CD4-positive, alpha-beta T cell treated with Interleukin-17A for 4 hours (primary cell): ENCODE data around the gene RPTOR.
"Not testable (repeated sequence)": the region's sequence is repeated elsewhere in the genome, so short reads cannot be mapped to it uniquely, and the experiment has no call there.

Experiments used
- DNase-seq: peaks from one replicate; pipeline ENCODE4 v3.0.0-alpha.2; 2020; ENCODE audit warnings: mixed read lengths

Gene RPTOR

DNA sequence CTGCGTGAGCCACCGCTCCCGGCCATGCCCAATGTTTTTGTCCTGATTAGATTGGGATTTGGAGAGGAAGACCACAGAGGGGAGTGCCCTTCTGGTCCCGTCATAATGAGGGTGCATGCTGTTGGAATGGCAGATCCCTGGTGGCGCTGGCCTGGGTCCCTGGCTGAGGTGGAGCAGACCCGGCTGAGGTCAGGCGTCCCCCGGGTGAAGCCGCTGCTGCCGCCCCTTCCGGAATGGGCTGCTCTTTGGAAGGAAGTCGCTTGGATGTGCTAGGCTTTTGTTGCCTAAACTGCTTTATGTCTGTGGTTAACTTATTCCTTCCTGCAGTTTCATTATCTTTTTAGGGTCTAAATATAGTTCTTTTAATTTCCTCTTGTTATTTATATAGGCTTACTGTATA is 326.7 kb downstream of the RPTOR start:
- peak; percentile 47 for DNase-seq

DNA sequence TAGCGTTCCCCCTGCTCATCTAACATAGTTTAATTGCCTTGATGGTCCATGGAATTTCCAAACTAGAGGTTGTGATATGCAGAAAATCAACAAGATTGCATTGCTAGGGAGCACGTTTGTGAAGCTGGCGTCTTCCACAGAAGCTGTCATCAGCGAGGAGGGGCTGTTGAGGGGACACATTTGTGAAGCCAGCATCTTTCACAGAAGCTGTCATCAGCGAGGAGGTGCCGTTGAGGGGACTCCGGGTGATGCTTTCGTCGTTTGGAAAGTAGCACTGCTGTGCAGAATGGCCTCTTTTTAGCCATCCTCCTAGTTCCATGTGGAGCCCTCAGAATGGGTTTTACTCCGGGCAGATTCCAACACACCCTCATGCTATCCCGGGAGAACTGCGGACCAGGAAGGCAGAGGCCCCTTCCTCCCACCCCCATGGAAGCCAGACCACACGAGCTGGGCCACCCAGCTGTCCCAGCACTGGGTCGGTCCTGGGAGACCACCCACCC is 327.4 kb downstream of the RPTOR start:
- no peak for DNase-seq

DNA sequence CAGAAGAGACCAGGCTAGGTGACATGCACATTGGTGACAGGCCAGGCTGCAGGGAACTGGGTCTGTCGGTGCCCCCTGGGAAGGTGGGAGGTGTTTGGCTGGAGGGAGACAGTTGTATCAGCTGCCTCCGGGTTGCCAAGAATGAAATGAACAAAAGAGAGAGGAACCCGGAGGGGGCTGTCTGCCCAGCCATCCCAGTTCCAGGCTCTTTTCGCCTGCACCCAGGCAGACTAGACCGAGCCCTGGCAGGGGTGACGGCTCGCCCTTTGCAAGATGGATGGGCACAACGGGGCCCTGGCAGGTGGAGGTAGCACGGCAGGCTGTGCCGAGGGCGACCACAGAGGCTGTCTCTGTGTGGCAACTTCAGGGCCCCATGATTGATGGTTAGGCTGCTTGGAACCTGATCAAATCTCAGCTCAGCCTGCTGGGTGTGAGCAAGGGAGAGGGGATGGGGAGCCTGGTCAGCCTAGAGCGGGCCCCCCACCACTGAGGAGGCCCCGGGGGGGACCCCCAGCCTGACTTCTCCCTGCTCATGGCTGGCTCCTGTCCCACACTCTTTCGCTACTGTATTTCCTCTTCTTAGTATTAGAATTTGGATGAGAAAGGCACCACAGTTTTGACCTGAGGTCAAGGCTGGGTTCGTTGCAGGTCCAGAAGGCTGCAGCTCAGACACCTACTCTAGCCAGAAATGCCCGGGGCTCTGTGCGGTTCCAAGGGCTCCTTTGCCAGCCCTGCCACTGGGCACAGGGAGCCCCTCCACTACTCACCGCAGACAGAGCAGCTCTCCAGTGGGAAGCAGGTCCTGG is 328.1 kb downstream of the RPTOR start:
- no peak for DNase-seq

DNA sequence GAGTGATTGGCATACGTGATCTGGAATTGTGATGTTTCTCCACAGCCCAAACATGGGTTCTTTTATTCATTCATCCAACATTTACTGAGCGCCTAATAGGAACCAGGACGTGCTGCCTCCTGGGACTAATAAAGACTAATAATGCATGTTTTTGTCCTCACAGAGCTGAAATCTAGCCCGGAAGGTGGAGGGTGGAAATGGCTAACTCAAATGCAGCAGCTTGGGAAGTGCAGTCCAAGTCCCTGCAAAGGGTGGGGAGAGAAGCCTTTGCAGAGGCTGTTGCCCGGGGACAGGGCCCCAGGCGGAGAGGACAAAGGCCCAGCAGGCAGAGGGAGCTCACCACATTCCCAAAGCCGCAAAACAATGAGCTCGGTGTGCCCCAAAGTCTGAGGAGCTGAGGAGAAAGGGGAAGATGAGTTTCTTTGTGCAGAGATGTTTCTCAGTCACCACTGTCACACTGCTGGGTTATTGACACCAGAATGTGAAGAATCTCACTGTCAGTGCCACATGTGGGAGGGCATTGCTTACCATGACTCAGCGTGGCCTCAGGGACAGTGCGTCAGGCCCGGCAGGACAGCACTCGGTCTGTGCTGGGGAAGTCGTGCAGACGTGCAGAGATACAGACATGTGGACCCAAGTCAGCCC is 328.8 kb downstream of the RPTOR start:
- DNase-seq: no peak

DNA sequence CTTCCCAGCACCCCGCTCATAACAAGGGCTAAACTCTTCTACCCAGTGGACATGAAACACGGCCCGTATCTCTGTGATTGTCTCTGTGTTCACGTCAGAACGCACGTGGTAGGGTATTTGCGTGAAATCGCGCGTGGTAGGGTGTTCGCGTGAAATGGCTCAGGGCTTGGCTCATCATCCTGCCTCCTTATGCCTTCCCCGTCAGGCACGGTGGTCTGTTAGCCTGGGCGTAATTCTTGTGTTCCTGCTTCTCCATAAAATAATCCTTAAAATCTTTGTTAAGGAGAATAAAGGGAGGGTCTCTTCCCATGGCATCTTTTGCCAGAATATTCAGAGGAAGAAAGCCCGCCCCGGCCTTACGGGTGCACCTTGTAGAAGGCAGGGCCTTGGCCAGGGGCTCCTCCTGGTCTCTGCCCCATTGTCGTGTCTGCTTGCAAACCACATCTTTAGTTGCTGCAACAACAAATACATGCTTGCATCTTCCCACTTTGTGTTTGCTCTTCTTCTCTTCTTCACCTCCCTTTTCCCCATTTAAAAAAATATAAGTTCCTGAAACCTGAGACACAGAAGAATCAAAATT is 330.3 kb downstream of the RPTOR start:
- no peak for DNase-seq

DNA sequence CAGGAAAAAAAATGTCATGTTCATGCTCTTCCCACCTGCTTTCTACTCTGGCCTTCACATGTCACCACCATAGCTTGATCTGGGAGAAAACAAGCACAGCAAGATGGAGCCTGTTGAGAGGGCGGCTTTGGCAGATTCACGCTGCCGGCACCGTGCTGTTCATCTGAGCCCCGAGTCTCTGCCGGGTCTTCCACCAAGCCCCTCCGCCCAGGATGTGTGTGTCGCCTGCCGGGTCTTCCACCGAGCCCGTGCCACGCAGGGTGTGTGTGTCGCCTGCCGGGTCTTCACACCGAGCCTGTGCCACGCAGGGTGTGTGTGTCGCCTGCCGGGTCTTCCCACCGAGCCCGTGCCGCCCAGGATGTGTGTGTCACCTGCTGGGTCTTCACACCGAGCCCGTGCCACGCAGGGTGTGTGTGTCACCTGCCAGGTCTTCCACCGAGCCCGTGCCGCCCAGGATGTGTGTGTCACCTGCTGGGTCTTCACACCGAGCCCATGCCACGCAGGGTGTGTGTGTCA is 330.9 kb downstream of the RPTOR start:
- DNase-seq: not testable (repeated sequence)

DNA sequence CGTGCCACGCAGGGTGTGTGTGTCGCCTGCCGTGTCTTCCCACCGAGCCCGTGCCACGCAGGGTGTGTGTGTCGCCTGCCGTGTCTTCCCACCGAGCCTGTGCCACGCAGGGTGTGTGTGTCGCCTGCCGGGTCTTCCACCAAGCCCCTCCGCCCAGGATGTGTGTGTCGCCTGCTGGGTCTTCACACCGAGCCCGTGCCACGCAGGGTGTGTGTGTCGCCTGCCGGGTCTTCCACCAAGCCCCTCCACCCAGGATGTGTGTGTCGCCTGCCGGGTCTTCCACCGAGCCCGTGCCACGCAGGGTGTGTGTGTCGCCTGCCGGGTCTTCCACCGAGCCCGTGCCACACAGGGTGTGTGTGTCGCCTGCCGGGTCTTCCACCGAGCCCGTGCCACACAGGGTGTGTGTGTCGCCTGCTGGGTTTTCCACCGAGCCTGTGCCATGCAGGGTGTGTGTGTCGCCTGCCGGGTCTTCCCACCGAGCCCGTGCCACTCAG is 331.9 kb downstream of the RPTOR start:
- DNase-seq: not testable (repeated sequence)

DNA sequence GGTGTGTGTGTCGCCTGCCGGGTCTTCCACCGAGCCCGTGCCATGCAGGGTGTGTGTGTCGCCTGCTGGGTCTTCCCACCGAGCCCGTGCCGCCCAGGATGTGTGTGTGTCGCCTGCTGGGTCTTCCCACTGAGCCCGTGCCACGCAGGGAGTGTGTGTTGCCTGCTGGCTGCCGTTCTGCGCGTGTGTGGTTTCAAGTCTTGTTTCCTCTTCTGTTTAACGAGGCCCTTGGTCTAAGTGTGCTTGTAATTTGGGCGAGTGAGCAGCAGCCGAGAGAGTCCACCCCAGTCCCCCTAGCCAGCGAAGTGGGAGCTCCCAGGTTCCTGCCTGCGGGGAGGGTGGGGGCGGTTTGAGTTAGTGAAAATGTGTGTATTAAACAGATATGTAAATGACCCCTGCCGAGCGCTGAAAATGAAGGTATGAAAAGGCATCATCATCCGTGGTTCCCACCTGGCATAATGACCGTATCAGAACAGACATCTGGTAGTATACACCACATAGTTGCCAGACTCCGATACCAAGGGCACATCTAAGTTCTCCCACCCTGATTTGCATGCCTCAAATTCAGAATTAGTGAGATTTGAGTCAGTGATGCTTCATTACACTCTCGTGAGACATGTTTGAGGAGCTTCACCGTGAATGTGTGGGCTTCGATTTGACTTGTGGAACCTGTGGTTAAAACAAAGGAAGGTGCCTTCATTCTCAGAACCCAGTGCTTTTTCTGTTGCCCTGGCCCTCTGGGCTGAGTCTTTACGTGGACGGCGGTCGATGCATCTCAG is 332.5 kb downstream of the RPTOR start:
- peak; percentile 64 for DNase-seq

DNA sequence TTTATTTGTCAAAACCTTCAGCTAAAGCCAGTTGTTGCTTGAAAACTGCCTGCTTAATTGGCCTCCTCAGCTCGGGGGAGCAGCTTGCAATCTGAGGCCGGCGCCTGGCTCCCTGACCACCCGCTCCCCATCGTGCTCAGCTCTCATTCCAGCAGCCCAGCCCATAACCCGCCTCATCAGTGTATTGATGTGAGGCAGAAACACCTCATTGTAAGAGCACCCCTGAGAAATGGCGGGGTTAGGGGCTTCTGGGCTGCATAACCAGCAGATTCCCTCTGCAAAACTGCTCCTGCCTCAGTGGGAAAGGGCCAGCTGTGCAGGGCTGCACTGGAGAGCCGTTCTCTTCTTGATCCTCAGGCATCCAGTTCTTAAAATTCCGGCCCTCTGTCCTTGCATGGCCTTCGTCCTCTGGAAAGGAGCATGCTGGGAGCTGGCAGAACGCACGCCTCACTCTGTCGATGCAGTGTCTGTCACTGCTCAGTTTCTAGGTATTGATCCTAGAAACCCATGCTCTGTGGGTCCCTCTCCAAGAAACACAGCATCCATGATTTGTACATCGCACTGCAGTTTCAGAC is 333.2 kb downstream of the RPTOR start:
- no peak for DNase-seq

DNA sequence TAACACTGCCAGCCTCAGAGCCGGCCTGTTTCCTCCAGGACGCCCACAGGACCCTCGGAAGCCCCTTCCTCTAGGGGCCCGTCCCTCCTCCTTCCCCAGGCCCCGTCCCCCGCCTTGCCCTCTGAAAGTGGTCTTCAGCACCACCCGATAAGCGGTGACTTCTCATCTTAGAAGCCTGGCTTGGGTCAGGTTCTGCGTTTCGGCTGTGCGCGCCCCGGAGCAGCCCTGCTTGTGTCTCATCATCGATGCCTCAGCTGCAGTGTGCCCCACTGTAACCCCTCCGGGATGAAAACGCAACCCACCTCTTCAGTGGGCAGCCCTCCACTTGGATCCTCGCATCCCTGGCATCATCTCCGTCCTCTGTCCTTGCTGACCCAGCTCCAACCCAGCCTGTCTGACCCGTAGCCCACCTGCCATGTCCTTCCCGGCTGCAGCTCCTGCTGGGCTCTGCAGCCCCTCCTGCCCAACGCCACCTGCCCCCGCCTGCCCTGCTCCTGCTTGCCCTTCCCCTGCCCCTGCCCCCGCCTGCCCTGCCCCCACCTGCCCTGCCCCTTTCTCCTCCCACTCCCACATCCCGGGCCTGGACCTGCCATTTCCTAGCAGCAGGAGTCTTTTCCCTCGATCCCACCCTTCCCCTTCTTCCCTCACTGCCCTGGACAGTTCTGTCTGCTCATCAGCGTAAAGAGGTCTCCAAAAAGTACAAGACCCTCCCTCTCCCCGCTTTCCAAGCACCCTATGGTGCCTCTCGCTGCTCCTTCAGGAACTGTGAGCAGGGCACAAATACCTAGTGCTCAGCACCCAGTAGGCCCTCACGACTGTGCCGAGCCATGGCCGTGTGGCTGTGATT is 334.5 kb downstream of the RPTOR start:
- DNase-seq: no peak

DNA sequence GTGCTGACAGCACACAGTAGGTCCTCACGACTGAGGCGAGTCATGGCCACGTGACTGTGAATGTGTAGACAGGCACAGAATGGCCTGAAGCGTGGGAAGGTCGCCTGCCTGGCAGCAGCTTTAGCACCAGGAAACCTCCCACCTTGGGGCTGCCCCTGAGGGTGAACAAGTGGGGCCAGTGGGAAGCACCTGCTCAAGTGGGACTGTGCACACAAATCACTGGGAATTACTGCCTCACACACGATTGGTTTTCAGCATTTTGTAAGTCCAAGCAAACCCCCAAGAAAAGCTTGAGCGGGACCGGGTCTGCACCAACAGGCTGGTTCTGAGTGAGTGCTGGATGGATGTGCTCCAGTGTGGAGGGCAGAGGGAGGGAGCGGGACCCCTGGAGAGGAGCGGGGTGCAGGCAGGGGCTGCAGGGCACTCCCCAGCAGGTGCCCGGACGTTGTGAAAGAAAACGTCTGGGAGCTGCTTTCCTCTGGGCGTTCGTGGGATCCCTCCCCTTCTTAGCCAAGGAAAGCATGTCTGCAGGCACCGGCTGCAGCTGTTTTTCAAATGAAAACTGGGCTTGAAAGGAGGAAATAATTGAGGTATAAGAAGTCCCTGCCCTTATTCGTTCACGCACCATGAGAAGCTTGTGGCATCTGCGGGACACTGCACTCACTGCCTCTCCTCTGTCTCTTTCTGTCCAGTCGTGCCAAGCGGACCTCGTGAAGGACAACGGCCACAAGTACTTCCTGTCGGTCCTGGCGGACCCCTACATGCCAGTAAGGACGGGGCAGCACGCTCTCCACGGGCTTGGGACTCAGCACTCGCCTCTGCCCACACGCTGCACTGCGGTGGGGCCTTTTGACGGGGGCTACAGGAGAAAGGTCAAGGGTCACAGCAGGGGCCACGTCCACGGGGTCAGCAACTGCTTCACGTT is 335.3 kb downstream of the RPTOR start:
- no peak for DNase-seq

DNA sequence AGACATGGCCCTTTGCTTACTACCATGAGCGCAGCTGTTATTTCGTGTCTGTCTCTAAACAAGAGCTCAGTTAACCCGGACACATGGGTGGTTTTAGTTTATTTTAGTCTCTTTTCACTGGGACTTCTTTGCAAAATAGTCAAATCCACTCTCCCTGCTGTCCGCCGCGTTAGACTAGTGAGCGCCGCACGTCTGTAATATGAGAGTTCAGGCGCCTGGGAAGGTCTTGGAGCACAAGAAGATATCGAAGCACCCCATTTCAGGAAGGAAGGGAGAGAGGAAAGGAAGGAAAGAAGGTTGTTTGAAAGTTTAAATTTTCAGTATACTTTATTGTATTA is 336.0 kb downstream of the RPTOR start:
- DNase-seq: no peak

DNA sequence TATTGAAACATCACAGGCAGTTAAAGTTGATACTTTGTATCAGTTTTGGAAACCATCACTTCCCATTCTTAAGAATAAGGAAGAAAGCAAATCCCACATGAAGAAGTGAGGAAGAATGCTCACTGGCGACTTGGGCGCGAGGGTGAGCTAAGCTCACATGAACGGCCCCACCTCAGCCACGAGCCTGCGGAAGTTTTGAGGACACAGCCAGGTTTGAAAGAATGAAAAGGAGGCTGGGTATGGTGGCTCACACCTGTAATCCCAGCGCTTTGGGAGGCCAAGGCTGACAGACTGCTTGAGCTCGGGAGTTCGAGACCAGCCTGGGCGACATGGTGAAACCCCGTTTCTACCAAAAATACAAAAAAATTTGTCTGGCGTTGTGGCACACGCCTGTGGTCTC is 336.7 kb downstream of the RPTOR start:
- DNase-seq: no peak

DNA sequence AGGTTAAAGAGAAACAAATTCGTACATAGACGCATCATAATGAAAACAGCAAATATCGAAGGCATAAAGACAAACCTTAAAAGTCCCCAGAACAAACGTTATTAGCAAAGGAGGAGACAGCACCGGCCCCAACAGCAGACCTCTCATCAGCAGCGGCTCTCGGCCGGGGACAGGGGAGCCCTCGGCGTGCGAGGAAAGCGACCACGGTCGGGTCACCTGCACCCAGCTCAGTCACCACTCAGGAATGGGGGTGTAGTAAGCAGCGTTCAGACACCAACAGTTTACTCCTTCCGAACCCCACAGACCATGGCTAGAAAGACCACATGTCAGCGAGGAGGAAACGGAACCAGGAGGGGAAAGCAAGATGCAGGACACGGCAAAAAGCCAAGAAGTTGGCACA is 337.7 kb downstream of the RPTOR start:
- no peak for DNase-seq

DNA sequence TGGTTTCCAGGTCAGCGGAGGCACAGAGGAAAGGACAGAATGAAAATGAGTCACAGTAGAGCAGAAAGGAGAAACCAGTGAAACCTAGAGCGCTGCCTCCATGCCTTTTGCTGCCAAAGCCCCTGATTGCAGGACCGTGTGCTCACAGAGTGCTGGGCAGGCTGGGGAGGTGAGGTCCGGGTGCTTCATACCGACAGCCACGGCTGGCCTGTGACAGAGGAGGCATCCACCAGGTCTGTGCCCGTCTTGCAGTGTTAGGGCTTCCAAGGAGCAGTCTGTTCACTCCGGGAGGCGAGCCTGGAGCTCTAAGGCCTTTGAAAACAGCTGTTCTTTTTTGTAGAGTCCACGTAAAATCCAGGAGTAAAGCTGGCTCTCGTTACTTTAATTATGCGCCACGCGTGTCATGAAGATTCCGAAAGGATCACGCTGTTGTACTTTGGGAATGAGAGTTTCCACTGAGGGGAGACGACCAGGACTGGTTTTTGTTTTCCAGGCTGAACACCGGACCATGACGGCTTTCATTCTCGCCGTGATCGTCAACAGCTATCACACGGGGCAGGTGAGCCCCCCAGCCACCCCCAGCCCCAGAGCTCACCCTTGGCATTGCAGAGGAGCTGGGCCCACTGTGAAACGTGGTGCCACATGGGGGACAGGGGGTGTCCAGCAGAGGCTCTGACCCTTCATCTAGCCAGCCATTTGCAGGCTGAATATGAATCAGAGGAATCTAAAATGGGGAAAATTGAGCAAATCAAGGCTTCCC is 338.5 kb downstream of the RPTOR start:
- DNase-seq: no peak

DNA sequence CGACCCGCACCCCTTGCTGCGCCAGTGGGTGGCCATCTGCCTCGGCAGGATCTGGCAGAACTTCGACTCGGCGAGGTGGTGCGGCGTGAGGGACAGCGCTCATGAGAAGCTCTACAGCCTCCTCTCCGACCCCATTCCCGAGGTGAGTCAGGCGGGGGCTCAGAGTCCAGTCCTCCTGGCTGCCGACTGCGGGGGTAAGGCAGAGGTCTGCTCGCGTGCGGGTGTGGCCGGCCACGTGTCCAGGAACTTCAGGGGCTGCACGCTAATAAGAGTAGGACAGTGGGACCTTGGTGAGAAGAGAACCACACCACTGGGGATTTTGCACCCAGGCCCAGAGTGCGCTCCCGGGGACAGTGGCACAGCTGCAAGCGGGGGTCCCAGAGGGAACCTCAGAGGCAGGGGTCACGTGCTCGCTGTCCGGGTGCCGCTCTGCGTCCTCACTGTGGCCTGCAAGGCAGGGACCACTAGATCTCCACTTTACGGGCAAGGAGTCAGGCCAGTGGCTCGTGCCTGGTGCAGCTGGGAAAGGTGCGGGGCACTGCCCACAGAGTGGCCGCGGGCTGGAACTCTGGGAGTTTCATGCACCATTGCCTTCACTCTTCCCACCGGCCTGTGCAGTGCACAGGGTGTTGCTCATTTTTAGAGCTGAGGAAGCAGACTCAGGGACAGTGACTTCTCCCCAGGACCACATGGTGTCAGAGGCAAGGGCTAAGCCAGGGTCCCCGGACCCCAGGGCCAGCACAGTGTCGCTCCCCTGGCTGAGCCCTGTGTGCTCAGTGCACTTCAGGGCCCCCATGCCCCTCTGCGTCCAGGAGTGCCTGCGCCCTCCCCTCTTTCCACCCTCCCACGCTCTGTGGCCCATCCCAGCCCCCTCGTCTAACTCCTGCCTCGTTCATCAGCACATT is 339.4 kb downstream of the RPTOR start:
- DNase-seq: no peak

DNA sequence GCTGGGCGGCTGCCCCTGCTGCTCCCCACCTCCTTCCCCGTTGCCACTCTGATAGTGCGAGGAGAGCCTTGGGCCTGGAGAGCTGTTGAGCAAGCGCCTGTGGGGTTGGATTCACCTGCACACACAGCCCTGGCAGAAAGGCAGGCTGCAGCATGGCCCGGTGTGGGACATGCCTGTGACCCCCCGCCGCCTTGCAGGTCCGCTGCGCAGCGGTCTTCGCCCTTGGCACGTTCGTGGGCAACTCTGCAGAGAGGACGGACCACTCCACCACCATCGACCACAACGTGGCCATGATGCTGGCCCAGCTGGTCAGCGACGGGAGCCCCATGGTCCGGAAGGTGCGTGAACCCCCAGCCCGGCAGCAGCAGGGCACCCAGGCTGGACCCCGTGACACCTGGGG is 340.2 kb downstream of the RPTOR start:
- DNase-seq: no peak

DNA sequence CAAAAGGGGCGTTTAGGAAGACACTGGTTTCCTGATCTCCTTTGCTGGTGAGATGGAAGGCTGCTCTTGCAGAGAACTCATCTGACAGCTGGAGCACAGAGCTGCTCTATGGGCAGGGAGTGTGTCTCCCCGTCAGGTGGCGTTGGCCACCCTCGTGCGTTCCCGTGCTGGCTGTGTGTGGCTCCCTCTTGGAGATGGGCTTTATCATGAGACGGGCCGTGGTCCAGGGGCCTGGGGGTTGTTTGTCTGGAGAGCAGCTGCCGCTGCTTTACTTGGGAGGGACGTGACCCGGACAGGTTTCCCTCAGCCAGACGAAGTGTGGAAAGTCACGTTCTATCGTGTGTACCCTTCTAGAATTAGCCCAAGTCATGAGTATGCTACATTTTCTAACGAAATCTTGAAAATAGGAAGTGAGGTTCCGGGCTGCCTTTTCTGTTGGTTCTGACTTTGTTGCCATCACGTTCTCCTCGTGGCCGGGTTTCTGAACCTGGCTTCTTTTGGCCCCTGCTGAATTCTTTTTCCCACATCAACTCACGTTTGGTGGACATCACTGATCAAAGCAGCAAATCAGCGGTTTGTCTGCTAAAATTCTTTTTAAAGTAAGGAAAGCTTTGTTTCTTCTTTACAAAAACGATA is 341.4 kb downstream of the RPTOR start:
- no peak for DNase-seq
